Ishikawa (cell line): Measurements from ENCODE around the gene HK2.

Experiments used
- CEBPB ChIP-seq: IDR thresholded peaks from 2 replicates; pipeline ENCODE4 v1.6.1; 2012
- CREB1 ChIP-seq: IDR thresholded peaks from 2 replicates; pipeline ENCODE4 v1.6.1; 2012; ENCODE audit warnings: low read depth
- EGR1 ChIP-seq: IDR thresholded peaks from 2 replicates; pipeline ENCODE4 v1.6.1; 2012
- EP300 ChIP-seq: IDR thresholded peaks from 2 replicates; pipeline ENCODE4 v1.6.1; 2012; ENCODE audit warnings: borderline replicate concordance
- FOXM1 ChIP-seq: IDR thresholded peaks from 2 replicates; pipeline ENCODE4 v1.6.1; 2012; ENCODE audit warnings: low read depth, borderline replicate concordance
- NFIC ChIP-seq: IDR thresholded peaks from 2 replicates; pipeline ENCODE4 v1.6.1; 2012
- RAD21 ChIP-seq: IDR thresholded peaks from 2 replicates; pipeline ENCODE4 v1.6.1; 2012; ENCODE audit warnings: low read depth
- TAF1 ChIP-seq: IDR thresholded peaks from 2 replicates; pipeline ENCODE4 v1.6.1; 2012; ENCODE audit warnings: low read depth, mild to moderate bottlenecking
- TCF12 ChIP-seq: IDR thresholded peaks from 2 replicates; pipeline ENCODE4 v1.6.1; 2012; ENCODE audit warnings: low read depth
- TEAD4 ChIP-seq: IDR thresholded peaks from 2 replicates; pipeline ENCODE4 v1.6.1; 2012
- YY1 ChIP-seq: IDR thresholded peaks from 2 replicates; pipeline ENCODE4 v1.6.1; 2012; ENCODE audit warnings: low read depth
- ZBTB7A ChIP-seq: IDR thresholded peaks from 2 replicates; pipeline ENCODE4 v1.6.1; 2012; ENCODE audit warnings: low read depth
- TF ChIP-seq, protein P1 (sequence below): IDR thresholded peaks from 2 replicates; pipeline ENCODE4 v1.6.1; 2012
- TF ChIP-seq, protein P2 (sequence below): IDR thresholded peaks from 2 replicates; pipeline ENCODE4 v1.6.1; 2012
- TF ChIP-seq, protein P3 (sequence below): IDR thresholded peaks from 2 replicates; pipeline ENCODE4 v1.6.1; 2012; ENCODE audit warnings: low read depth, mild to moderate bottlenecking

Gene HK2

GRCh38 chr2:74886811-74887210 is 52.9 kb downstream of the HK2 start:
- no peak for TF ChIP-seq TEAD4
- no peak for TF ChIP-seq NFIC
- TF ChIP-seq, protein P1, sequence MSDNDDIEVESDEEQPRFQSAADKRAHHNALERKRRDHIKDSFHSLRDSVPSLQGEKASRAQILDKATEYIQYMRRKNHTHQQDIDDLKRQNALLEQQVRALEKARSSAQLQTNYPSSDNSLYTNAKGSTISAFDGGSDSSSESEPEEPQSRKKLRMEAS, result no peak
- no peak for TF ChIP-seq EGR1
- TF ChIP-seq, protein P2, sequence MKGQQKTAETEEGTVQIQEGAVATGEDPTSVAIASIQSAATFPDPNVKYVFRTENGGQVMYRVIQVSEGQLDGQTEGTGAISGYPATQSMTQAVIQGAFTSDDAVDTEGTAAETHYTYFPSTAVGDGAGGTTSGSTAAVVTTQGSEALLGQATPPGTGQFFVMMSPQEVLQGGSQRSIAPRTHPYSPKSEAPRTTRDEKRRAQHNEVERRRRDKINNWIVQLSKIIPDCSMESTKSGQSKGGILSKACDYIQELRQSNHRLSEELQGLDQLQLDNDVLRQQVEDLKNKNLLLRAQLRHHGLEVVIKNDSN, result no peak
- TF ChIP-seq ZBTB7A, result no peak
- no peak for TF ChIP-seq FOXM1
- no peak for TF ChIP-seq TAF1
- TF ChIP-seq EP300, result no peak
- TF ChIP-seq CREB1, result no peak
- TF ChIP-seq, protein P3, sequence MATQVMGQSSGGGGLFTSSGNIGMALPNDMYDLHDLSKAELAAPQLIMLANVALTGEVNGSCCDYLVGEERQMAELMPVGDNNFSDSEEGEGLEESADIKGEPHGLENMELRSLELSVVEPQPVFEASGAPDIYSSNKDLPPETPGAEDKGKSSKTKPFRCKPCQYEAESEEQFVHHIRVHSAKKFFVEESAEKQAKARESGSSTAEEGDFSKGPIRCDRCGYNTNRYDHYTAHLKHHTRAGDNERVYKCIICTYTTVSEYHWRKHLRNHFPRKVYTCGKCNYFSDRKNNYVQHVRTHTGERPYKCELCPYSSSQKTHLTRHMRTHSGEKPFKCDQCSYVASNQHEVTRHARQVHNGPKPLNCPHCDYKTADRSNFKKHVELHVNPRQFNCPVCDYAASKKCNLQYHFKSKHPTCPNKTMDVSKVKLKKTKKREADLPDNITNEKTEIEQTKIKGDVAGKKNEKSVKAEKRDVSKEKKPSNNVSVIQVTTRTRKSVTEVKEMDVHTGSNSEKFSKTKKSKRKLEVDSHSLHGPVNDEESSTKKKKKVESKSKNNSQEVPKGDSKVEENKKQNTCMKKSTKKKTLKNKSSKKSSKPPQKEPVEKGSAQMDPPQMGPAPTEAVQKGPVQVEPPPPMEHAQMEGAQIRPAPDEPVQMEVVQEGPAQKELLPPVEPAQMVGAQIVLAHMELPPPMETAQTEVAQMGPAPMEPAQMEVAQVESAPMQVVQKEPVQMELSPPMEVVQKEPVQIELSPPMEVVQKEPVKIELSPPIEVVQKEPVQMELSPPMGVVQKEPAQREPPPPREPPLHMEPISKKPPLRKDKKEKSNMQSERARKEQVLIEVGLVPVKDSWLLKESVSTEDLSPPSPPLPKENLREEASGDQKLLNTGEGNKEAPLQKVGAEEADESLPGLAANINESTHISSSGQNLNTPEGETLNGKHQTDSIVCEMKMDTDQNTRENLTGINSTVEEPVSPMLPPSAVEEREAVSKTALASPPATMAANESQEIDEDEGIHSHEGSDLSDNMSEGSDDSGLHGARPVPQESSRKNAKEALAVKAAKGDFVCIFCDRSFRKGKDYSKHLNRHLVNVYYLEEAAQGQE, result no peak
- no peak for TF ChIP-seq CEBPB

- TF ChIP-seq FOXM1, result no peak
- TF ChIP-seq, protein P2, result no peak
- no peak for TF ChIP-seq TEAD4
- TF ChIP-seq EGR1, result no peak
- TF ChIP-seq CEBPB, result no peak
- TF ChIP-seq NFIC, result no peak
- TF ChIP-seq ZBTB7A, result no peak
- TF ChIP-seq YY1, result no peak
- no peak for TF ChIP-seq RAD21
- no peak for TF ChIP-seq CREB1
Measured at GRCh38 chr2:74887445-74887951, 53.6 kb downstream of the HK2 start.

DNA sequence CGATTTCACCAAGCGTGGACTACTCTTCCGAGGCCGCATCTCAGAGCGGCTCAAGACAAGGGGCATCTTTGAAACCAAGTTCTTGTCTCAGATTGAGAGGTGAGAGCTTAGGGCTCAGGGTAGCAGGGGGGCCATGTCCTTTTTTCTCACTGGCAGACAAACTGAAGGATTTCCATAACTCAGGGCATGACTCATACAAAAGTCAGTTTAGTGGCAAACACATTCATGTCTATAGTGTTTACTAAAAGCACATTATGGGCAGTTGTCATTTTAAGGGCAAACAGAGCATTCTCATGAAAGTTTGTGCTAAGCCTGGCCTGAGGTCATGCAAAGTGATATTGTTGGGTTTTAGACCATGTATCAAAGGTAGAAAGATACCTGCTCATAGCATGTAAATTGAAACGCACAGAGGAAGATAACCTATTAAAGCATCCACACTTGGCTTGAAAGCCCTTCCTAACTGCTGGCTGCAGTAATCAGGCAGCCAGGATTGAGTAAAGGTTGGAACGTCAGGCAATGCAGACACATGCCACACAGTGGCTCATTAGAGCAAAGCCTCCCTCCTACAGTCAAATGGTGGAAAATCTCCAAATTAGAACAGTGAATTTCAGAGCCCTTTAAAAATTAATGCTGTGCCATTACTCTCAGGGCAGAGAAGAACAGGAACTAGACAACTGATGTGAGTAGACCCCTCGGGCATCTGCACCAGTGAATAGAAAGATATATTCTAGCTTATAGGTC is 54.2 kb downstream of the HK2 start:
- TF ChIP-seq ZBTB7A (no peak), CEBPB (no peak), RAD21 (no peak), YY1 (no peak), NFIC (no peak), EP300 (no peak), EGR1 (no peak), CREB1 (no peak), TEAD4 (no peak), FOXM1 (no peak)
- TF ChIP-seq, protein P2, result no peak
- TF ChIP-seq, protein P3, result no peak
- TF ChIP-seq, protein P1, result no peak

GRCh38 chr2:74889159-74889558 is 55.2 kb downstream of the HK2 start:
- TF ChIP-seq, protein P1, result no peak
- TF ChIP-seq ZBTB7A (no peak), TCF12 (no peak), NFIC (no peak), CEBPB (no peak), EGR1 (no peak), FOXM1 (no peak), TEAD4 (no peak), TAF1 (no peak), EP300 (no peak), RAD21 (no peak), YY1 (no peak), CREB1 (no peak)
- TF ChIP-seq, protein P3, result no peak
- TF ChIP-seq, protein P2, result no peak
